NT2/D1 (cell line): ENCODE data around the gene DYNC2LI1.

Experiments
- YY1 ChIP-seq: IDR thresholded peaks from 2 replicates; pipeline ENCODE4 v1.6.1; 2011; ENCODE audit not compliant: insufficient read length, insufficient read depth
- ZNF274 ChIP-seq: IDR thresholded peaks from 2 replicates; pipeline ENCODE4 v1.6.1; 2011; ENCODE audit warnings: mild to moderate bottlenecking, low read depth, low read length

DNA sequence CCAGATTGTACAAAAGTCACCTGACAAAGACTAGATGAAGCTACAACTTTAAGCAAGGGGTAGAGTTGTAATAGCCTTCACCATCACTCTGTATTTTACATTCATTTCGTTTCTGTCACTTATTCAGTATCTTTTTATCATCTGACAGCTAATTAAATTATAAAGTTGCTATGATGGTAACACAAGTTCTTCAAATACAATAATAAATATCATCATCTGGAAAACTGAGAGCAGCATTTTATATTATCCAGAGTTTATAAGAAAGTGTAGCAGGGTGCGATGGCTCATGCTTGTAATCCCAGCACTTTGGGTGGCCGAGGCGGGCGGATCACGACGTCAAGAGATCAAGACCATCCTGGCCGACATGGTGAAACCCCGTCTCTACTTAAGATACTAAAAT lies 21.1 kb downstream of the DYNC2LI1 start:
- TF ChIP-seq YY1 (no peak), ZNF274 (no peak)
